Measurements from ENCODE around the gene LMX1A. TPM values are rescaled to one million over a fixed set of nuclear protein-coding genes. Genes with fewer than 3 reads are reported as not detected.

The LMX1A gene
- polyA plus RNA-seq, 2 of the 4 experiments (the other 2 are of a cell fraction): not detected

DNA sequence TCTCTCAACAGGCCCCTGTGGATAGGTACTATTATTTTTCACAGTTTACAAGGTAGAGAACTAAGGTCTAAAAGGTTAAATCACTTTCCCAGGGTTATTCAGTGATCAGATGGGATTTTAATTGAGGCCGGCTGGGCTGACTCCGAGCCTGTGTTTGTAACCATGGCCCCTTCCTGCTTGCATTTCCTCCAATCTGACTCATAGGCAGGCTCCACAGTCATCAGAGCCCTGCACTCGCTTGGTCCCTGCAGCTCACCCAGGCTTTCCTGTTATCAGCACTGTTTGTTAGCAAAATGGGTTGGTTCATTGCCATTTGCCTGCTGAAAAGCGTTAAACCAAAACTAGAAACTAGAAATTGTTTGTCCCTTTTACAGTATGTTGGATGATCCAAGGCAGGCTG, 41.4 kb upstream of the LMX1A start (continued):
- TF ChIP-seq, protein P1, sequence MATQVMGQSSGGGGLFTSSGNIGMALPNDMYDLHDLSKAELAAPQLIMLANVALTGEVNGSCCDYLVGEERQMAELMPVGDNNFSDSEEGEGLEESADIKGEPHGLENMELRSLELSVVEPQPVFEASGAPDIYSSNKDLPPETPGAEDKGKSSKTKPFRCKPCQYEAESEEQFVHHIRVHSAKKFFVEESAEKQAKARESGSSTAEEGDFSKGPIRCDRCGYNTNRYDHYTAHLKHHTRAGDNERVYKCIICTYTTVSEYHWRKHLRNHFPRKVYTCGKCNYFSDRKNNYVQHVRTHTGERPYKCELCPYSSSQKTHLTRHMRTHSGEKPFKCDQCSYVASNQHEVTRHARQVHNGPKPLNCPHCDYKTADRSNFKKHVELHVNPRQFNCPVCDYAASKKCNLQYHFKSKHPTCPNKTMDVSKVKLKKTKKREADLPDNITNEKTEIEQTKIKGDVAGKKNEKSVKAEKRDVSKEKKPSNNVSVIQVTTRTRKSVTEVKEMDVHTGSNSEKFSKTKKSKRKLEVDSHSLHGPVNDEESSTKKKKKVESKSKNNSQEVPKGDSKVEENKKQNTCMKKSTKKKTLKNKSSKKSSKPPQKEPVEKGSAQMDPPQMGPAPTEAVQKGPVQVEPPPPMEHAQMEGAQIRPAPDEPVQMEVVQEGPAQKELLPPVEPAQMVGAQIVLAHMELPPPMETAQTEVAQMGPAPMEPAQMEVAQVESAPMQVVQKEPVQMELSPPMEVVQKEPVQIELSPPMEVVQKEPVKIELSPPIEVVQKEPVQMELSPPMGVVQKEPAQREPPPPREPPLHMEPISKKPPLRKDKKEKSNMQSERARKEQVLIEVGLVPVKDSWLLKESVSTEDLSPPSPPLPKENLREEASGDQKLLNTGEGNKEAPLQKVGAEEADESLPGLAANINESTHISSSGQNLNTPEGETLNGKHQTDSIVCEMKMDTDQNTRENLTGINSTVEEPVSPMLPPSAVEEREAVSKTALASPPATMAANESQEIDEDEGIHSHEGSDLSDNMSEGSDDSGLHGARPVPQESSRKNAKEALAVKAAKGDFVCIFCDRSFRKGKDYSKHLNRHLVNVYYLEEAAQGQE (IDR thresholded peaks at IDR 0.05): no peak
- TF ChIP-seq, protein P2, sequence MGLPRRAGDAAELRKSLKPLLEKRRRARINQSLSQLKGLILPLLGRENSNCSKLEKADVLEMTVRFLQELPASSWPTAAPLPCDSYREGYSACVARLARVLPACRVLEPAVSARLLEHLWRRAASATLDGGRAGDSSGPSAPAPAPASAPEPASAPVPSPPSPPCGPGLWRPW (IDR thresholded peaks at IDR 0.05): no peak
- TF ChIP-seq EP300 (IDR thresholded peaks at IDR 0.05) (no peak), CBX2 (IDR thresholded peaks at IDR 0.05; ENCODE audit: borderline replicate concordance, low read depth) (no peak)

DNA sequence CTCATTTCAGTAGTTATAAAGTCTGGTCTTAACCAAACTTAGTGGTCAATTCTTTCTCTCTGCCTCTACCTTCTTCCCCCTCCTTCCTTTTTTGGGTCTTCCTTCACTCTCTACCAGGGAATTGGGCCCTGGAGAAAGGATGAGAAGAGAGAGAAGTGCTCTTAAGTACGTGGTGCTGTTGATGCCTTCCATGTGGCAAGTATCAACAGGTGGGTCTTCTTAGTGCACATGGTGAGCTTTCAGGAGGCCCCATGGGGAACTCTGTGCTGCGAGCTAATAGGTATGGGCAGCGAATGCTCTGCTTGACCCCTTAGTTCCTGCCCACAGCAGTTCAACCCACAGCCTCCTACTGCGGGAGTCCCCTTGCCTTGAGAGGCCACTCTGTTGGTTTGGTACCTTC, 39.4 kb upstream of the LMX1A start:
- ChIA-PET POLR2A (no interaction called here), CTCF (interaction anchor here (0.7 to 11.8 kb wide), 7 partner anchors 9 to 199 kb away, joined by 3 to 219 read pairs (median 31); no protein-coding TSS in a partner anchor)
- FAIRE-seq (no peak), ATAC-seq (no peak), DNase-seq (ENCODE audit: low read depth in 1 of 2, low spot score in 1 of 2) (no peak)
- Histone ChIP-seq H3K4me1 (no peaks in the 10 kb centered on the region), H3K4me2 (no peak overlapping the region), H3K27ac (no peak overlapping the region), H3K9me3 (no peaks in the 10 kb centered on the region), H3K4me3 (no peak overlapping the region)
- 28% methylated on average over 4 of the region's 4 CpGs for WGBS (ENCODE audit: missing lambda C conversion rate)
- no peak for TF ChIP-seq EHF (CRISPR knock-in tag; IDR thresholded peaks at IDR 0.05)
- TF ChIP-seq CBX8 (IDR thresholded peaks at IDR 0.05): no peak
- no peak for TF ChIP-seq EHMT2 (IDR thresholded peaks at IDR 0.05; ENCODE audit: low read depth)
- TF ChIP-seq NR3C1 (IDR thresholded peaks at IDR 0.05): no peak
- no peak for TF ChIP-seq CHD4 (IDR thresholded peaks at IDR 0.05; ENCODE audit: borderline replicate concordance)
- no peak for TF ChIP-seq ZNF302 (CRISPR knock-in tag; IDR thresholded peaks at IDR 0.05)
- no peak for TF ChIP-seq RFX5 (IDR thresholded peaks at IDR 0.05)
- TF ChIP-seq, protein P3, sequence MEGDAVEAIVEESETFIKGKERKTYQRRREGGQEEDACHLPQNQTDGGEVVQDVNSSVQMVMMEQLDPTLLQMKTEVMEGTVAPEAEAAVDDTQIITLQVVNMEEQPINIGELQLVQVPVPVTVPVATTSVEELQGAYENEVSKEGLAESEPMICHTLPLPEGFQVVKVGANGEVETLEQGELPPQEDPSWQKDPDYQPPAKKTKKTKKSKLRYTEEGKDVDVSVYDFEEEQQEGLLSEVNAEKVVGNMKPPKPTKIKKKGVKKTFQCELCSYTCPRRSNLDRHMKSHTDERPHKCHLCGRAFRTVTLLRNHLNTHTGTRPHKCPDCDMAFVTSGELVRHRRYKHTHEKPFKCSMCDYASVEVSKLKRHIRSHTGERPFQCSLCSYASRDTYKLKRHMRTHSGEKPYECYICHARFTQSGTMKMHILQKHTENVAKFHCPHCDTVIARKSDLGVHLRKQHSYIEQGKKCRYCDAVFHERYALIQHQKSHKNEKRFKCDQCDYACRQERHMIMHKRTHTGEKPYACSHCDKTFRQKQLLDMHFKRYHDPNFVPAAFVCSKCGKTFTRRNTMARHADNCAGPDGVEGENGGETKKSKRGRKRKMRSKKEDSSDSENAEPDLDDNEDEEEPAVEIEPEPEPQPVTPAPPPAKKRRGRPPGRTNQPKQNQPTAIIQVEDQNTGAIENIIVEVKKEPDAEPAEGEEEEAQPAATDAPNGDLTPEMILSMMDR (IDR thresholded peaks at IDR 0.05): no peak
- no peak for TF ChIP-seq JUNB (IDR thresholded peaks at IDR 0.05)
- no peak for TF ChIP-seq SREBF2 (IDR thresholded peaks at IDR 0.05)
- no peak for TF ChIP-seq JUN (IDR thresholded peaks at IDR 0.05)
- TF ChIP-seq HOXB5 (CRISPR knock-in tag; IDR thresholded peaks at IDR 0.05): no peak
- TF ChIP-seq, protein P2 (IDR thresholded peaks at IDR 0.05): no peak
- TF ChIP-seq MYC (IDR thresholded peaks at IDR 0.05; ENCODE audit: borderline replicate concordance, low read length): no peak
- TF ChIP-seq, protein P4, sequence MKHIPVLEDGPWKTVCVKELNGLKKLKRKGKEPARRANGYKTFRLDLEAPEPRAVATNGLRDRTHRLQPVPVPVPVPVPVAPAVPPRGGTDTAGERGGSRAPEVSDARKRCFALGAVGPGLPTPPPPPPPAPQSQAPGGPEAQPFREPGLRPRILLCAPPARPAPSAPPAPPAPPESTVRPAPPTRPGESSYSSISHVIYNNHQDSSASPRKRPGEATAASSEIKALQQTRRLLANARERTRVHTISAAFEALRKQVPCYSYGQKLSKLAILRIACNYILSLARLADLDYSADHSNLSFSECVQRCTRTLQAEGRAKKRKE (CRISPR knock-in tag; IDR thresholded peaks at IDR 0.05; ENCODE audit: low read depth): no peak
- TF ChIP-seq KDM1A (IDR thresholded peaks at IDR 0.05; ENCODE audit: low read depth): no peak

DNA sequence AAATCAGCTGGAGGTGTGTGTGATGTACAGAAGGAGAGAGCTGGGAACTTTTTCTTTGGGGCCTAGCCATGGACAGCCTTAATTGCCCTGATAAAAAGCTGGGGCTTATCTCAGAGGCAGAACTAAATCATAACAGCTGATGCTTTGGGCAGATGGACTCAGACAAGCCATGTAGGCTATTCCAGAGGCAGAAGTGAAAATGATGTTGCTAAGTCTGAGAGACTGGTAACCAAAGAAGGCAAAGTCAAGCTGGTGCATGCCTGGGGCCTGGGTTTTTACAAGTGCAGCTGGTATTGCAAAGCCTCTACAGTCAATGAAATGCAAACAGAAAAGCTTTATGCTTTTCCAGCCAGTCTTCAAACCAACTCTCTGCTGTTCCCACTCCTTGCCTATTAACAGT, 39.0 kb upstream of the LMX1A start:
- ChIA-PET POLR2A (no interaction called here), CTCF (interaction anchor here (1.4 to 11.8 kb wide), 5 partner anchors 10 to 199 kb away, joined by 3 to 219 read pairs (median 45); no protein-coding TSS in a partner anchor)
- FAIRE-seq (no peak), ATAC-seq (no peak), DNase-seq (ENCODE audit: low read depth in 1 of 2, low spot score in 1 of 2) (no peak)
- H3K4me3 ChIP-seq: no peak overlapping the region
- no peaks in the 10 kb centered on the region for H3K9me3 ChIP-seq
- H3K4me2 ChIP-seq: no peak overlapping the region
- H3K27ac ChIP-seq: no peak overlapping the region
- H3K4me1 ChIP-seq: no peaks in the 10 kb centered on the region
- TF ChIP-seq ZNF302 (CRISPR knock-in tag; IDR thresholded peaks at IDR 0.05) (no peak), CEBPB (IDR thresholded peaks at IDR 0.05) (no peak), RFX5 (IDR thresholded peaks at IDR 0.05) (no peak), PHF8 (IDR thresholded peaks at IDR 0.05; ENCODE audit: borderline replicate concordance, low read depth) (no peak), POLR2A (IDR thresholded peaks at IDR 0.05; ENCODE audit: low read length) (no peak), HOXB13 (CRISPR knock-in tag; IDR thresholded peaks at IDR 0.05; ENCODE audit: low read depth) (no peak), JUNB (IDR thresholded peaks at IDR 0.05) (no peak), NFE2L2 (conservative IDR thresholded peaks at IDR 0.05; ENCODE audit: low read length) (no peak), ESRRA (IDR thresholded peaks at IDR 0.05; ENCODE audit: borderline replicate concordance, low read length) (no peak), MYC (IDR thresholded peaks at IDR 0.05; ENCODE audit: borderline replicate concordance, low read length) (no peak), RAD21 (conservative IDR thresholded peaks at IDR 0.05 in 1 of 2, IDR thresholded peaks at IDR 0.05 in 1 of 2) (no peak), JUN (IDR thresholded peaks at IDR 0.05) (no peak), ZFP36 (IDR thresholded peaks at IDR 0.05; ENCODE audit: borderline replicate concordance, partially characterized antibody) (no peak)
- TF ChIP-seq, protein P5, sequence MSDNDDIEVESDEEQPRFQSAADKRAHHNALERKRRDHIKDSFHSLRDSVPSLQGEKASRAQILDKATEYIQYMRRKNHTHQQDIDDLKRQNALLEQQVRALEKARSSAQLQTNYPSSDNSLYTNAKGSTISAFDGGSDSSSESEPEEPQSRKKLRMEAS (IDR thresholded peaks at IDR 0.05): no peak

Data from A549 (cell line).